Trophoblast cell (in vitro differentiated cells and primary cell): ENCODE data around the gene HSPB6.
"Not testable (repeated sequence)": the region's sequence is repeated elsewhere in the genome, so short reads cannot be mapped to it uniquely, and the experiment has no call there.

Source experiments
- DNase-seq, 2 donors: peaks; one replicate each; pipeline ENCODE4 v3.0.0-alpha.2; 2016
- H2AFZ ChIP-seq: 2 replicates; pipeline ENCODE4 v1.6.1; 2013; ENCODE audit warnings: low read length, moderate library complexity, mild to moderate bottlenecking; ENCODE audit not compliant: insufficient read depth, poor library complexity
- H2AK5ac ChIP-seq: 2 replicates; pipeline ENCODE4 v1.6.1; 2013; ENCODE audit warnings: mild to moderate bottlenecking, low read length
- H2BK120ac ChIP-seq: 2 replicates; pipeline ENCODE4 v1.6.1; 2013; ENCODE audit warnings: low read length, mild to moderate bottlenecking, moderate library complexity; ENCODE audit not compliant: insufficient read depth, poor library complexity
- H2BK12ac ChIP-seq: 2 replicates; pipeline ENCODE4 v1.6.1; 2013; ENCODE audit warnings: mild to moderate bottlenecking, low read length, moderate library complexity
- H2BK5ac ChIP-seq: 2 replicates; pipeline ENCODE4 v1.6.1; 2013; ENCODE audit warnings: low read length, low read depth, moderate library complexity, mild to moderate bottlenecking; ENCODE audit not compliant: poor library complexity
- H3K14ac ChIP-seq: 2 replicates; pipeline ENCODE4 v1.6.1; 2013; ENCODE audit warnings: mild to moderate bottlenecking, low read length
- H3K18ac ChIP-seq: 2 replicates; pipeline ENCODE4 v1.6.1; 2013; ENCODE audit warnings: mild to moderate bottlenecking, low read length
- H3K23ac ChIP-seq: 2 replicates; pipeline ENCODE4 v1.6.1; 2013; ENCODE audit warnings: low read length
- H3K27ac ChIP-seq: 2 replicates; pipeline ENCODE4 v1.5.1; 2013; ENCODE audit warnings: low read depth, mild to moderate bottlenecking, inconsistent platforms, low read length, moderate library complexity
- H3K27me3 ChIP-seq: 2 replicates; pipeline ENCODE4 v1.6.1; 2013; ENCODE audit warnings: inconsistent platforms, mild to moderate bottlenecking, low read length, moderate library complexity; ENCODE audit not compliant: insufficient read depth
- H3K36me3 ChIP-seq, 2 experiments: 1 replicate in 1 of 2; 2 replicates in 1 of 2; pipeline ENCODE4 v1.6.1; 2013; ENCODE audit warnings: low read length in 2 of 2, mild to moderate bottlenecking in 2 of 2, moderate library complexity in 1 of 2; ENCODE audit not compliant: insufficient read depth in 2 of 2, control insufficient read depth in 1 of 2
- H3K4ac ChIP-seq: 2 replicates; pipeline ENCODE4 v1.6.1; 2013; ENCODE audit warnings: low read depth, mild to moderate bottlenecking, low read length, moderate library complexity
- H3K4me1 ChIP-seq, 2 experiments: 1 replicate in 1 of 2; 2 replicates in 1 of 2; pipeline ENCODE4 v1.6.1; 2013; ENCODE audit warnings: low read length in 2 of 2, mild to moderate bottlenecking in 2 of 2, moderate library complexity in 1 of 2; ENCODE audit not compliant: insufficient read depth in 2 of 2, control insufficient read depth in 1 of 2
- H3K4me2 ChIP-seq: 2 replicates; pipeline ENCODE4 v1.6.1; 2013; ENCODE audit warnings: inconsistent platforms, mild to moderate bottlenecking, low read length, moderate library complexity
- H3K4me3 ChIP-seq: 2 replicates; pipeline ENCODE4 v1.5.1; 2013; ENCODE audit warnings: mild to moderate bottlenecking, low read depth, low read length, inconsistent platforms
- H3K79me1 ChIP-seq: one replicate; pipeline ENCODE4 v1.6.1; 2013; ENCODE audit warnings: low read length
- H3K79me2 ChIP-seq: 2 replicates; pipeline ENCODE4 v1.6.1; 2013; ENCODE audit warnings: low read length, mild to moderate bottlenecking; ENCODE audit not compliant: control insufficient read depth, insufficient read depth, poor library complexity
- H3K9ac ChIP-seq: 2 replicates; pipeline ENCODE4 v1.6.1; 2013; ENCODE audit warnings: mild to moderate bottlenecking, low read length
- H3K9me3 ChIP-seq: 2 replicates; pipeline ENCODE4 v1.6.1; 2013; ENCODE audit warnings: low read depth, mild to moderate bottlenecking, control low read depth, inconsistent platforms, low read length; ENCODE audit not compliant: insufficient read depth
- H4K12ac ChIP-seq: 2 replicates; pipeline ENCODE4 v1.6.1; 2013; ENCODE audit warnings: low read depth, mild to moderate bottlenecking, low read length, moderate library complexity
- H4K8ac ChIP-seq: 2 replicates; pipeline ENCODE4 v1.6.1; 2013; ENCODE audit warnings: low read depth, mild to moderate bottlenecking, low read length, moderate library complexity
- H4K91ac ChIP-seq: one replicate; pipeline ENCODE4 v1.6.1; 2013; ENCODE audit warnings: low read depth, mild to moderate bottlenecking, low read length, moderate library complexity
- WGBS: extraction: QIAGEN DNeasy Blood & Tissue Kit; methylation state at CpG from one replicate; pipeline ENCODE4 v1.1.7; 2013; ENCODE audit warnings: missing lambda C conversion rate; ENCODE audit not compliant: insufficient read length, insufficient coverage; ENCODE audit errors: extremely low coverage; 5-methylcytosine and 5-hydroxymethylcytosine counted together

Gene HSPB6

DNA sequence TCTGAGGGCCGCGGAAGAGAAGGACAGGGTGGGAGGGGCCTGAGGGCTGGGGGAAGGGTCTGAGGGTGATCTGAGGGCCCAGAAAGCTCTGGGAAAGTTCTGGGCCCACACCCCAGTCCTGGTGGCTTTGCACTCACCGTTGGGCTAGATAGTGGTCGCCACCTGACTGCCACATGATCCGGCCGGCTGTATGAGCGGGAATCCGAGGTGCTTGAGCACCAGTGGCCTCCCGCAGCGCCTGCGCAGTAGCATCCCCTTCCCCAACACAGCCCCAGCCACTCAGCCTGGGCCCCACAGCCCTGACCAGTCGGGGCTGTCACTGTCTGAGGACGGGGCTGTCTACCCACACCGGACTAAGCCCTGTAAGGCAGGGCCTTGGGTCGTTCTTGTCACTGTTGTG lies 40.8 kb upstream of the HSPB6 start:
- DNase-seq: no peak
- H3K9me3 ChIP-seq: peaks cover 1% of the 10 kb centered on the region
- H3K4me2 ChIP-seq: no peak overlapping the region
- H3K4me3 ChIP-seq: no peak overlapping the region
- no peak overlapping the region for H2AFZ ChIP-seq
- WGBS: no CpG with 5 or more reads among the region's 15 CpGs
- H3K23ac ChIP-seq: no peak overlapping the region
- no peaks in the 10 kb centered on the region for H3K79me2 ChIP-seq
- no peak overlapping the region for H2BK120ac ChIP-seq
- H2AK5ac ChIP-seq: no peak overlapping the region
- no peak overlapping the region for H3K9ac ChIP-seq
- no peak overlapping the region for H3K4ac ChIP-seq
- no peak overlapping the region for H3K18ac ChIP-seq
- H3K79me1 ChIP-seq: no peaks in the 10 kb centered on the region
- no peak overlapping the region for H2BK5ac ChIP-seq
- H3K27ac ChIP-seq: no peak overlapping the region
- H3K27me3 ChIP-seq: peaks cover 15% of the 10 kb centered on the region
- H2BK12ac ChIP-seq: no peak overlapping the region
- no peak overlapping the region for H4K12ac ChIP-seq
- H3K14ac ChIP-seq: no peak overlapping the region
- peaks cover 0 to 3% of the 10 kb centered on the region in 2 experiments for H3K4me1 ChIP-seq
- H4K8ac ChIP-seq: no peak overlapping the region
- no peak overlapping the region for H4K91ac ChIP-seq
- H3K36me3 ChIP-seq: no peaks in the 10 kb centered on the region

DNA sequence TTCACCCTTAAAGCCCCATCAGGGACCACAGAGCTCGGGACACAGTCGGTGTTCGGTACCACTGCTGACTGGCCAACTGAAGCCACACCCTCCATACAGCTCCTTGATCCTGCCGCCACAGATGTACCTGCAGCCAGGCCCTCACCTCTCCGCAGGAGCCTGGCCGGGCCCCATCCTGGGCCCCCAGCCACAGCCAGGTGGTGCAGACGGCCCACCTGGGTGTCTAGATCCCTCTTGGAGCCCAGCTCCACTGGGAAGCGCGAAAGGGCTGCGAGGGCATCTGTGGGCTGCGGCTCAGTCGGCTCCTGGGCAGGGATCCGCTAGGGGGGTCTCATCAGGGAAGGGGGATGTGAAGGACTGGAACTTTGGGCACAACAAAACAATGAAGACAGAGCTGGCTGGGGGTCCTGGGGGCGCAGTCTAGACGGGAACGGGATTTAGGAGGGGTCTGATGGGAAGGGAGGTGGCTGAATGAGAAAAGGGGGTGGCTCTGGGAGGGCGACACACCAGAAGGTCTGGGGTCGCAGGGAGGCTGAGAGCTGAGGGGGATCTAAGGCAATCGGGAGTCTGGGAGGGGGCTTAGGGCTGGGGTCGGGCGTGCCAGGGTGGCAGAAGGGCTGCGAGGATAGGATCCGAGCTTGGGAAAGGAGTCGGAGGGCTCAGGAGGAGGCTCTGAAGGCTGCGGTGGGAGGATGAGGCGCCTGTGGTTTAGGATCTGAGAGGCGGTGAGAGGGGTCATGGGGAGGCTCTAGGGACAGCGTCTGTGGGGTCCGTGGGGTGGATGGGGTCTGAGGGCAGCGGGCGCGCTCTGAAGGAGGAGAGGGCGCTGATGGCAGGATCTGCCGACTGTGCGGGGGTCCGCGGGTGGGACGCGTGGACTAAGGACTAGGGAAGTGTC lies 40.1 kb upstream of the HSPB6 start:
- Histone ChIP-seq H3K27ac (no peak overlapping the region), H4K12ac (no peak overlapping the region), H3K4me2 (no peak overlapping the region), H3K9ac (no peak overlapping the region), H3K4ac (no peak overlapping the region), H4K8ac (no peak overlapping the region), H3K79me2 (no peaks in the 10 kb centered on the region), H3K9me3 (no peaks in the 10 kb centered on the region), H3K79me1 (no peaks in the 10 kb centered on the region), H3K18ac (no peak overlapping the region), H4K91ac (no peak overlapping the region), H3K14ac (no peak overlapping the region), H2BK120ac (no peak overlapping the region), H3K4me3 (no peak overlapping the region), H2BK5ac (no peak overlapping the region), H2AFZ (no peak overlapping the region), H3K27me3 (peaks cover 15% of the 10 kb centered on the region), H3K4me1 (peaks cover 0 to 3% of the 10 kb centered on the region in 2 experiments), H3K36me3 (no peaks in the 10 kb centered on the region), H3K23ac (no peak overlapping the region), H2AK5ac (no peak overlapping the region), H2BK12ac (no peak overlapping the region)
- no peak for DNase-seq
- no CpG with 5 or more reads among the region's 39 CpGs for WGBS

DNA sequence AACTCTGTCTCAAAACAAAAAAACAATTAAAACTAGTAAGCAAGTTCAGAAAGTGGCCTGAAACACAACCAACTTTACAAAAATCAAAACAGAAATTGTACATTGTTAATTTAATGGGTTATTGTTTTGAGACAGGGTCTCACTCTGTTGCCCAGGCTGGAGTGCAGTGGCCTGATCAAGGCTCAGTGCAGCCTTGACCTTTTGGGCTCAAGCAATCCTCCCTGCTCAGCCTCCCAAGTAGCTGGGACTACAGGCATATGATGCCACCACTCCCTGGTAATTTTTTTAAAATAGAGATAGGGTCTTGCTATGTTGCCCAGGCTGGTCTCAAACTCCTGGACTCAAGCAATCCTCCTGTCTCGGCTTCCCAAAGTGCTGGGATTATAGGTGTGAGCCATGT lies 38.7 kb upstream of the HSPB6 start:
- H3K4me1 ChIP-seq, H2AK5ac ChIP-seq, H4K12ac ChIP-seq, H3K4me3 ChIP-seq, H3K23ac ChIP-seq, H2BK12ac ChIP-seq, H2AFZ ChIP-seq, H4K91ac ChIP-seq, H2BK5ac ChIP-seq, H4K8ac ChIP-seq, H3K36me3 ChIP-seq, H3K79me1 ChIP-seq, H3K18ac ChIP-seq, H3K9ac ChIP-seq, H3K14ac ChIP-seq, H3K4ac ChIP-seq, H3K9me3 ChIP-seq, H3K27ac ChIP-seq, DNase-seq, H3K79me2 ChIP-seq, H3K4me2 ChIP-seq, H2BK120ac ChIP-seq: not testable (repeated sequence)
- H3K27me3 ChIP-seq: peaks cover 15% of the 10 kb centered on the region
- no CpG with 5 or more reads among the region's 1 CpG for whole genome bisulfite sequencing

DNA sequence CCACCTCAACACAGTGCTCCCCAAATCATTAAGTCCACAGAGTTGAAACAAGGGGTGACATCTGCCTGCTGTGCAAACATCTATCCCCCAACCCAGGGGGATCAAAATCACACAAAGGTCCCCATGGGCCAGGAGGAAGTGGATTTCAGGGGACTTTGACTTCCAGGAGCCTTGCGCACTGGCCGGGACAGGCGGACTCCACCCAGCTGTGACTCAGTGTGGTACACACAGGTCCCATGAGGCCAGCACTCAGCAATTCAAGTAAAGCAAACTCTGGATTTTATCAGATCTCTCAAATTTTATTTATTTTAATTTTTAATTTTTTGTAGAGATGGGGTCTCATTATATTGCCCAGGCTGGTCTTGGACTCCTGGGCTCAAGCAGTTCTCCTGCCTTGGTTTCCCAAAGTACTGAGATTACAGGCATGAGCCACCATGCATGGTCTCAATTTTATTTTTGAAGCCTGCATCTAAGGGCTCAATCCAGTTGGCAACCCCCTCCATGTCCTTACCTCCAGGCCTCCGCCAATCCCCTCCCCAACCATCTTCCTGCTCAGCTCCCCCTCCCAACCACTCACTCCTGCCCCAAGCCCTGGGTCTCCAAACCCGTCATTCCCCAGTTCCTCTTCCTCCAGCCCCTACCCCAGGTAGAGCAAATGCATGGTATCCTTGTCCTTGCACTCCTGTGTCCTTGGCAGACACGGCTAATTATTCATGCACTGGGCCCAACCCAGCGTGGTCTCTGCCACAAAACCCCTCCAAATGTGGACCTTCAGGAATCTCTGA lies 36.7 kb upstream of the HSPB6 start:
- Histone ChIP-seq H4K8ac (no peak overlapping the region), H4K12ac (no peak overlapping the region), H3K18ac (no peak overlapping the region), H3K79me1 (no peaks in the 10 kb centered on the region), H3K9ac (no peak overlapping the region), H2AK5ac (no peak overlapping the region), H3K36me3 (no peaks in the 10 kb centered on the region), H4K91ac (no peak overlapping the region), H3K27me3 (peaks cover 15% of the 10 kb centered on the region), H2BK120ac (no peak overlapping the region), H3K4me1 (peaks cover 0 to 3% of the 10 kb centered on the region in 2 experiments), H2BK5ac (no peak overlapping the region), H3K23ac (no peak overlapping the region), H3K4me2 (no peak overlapping the region), H3K79me2 (no peaks in the 10 kb centered on the region), H3K4ac (no peak overlapping the region), H3K27ac (no peak overlapping the region), H3K4me3 (no peak overlapping the region), H3K14ac (no peak overlapping the region), H2BK12ac (no peak overlapping the region), H3K9me3 (peaks cover 2% of the 10 kb centered on the region), H2AFZ (no peak overlapping the region)
- peak in 1 of 2 donors; percentile 9 for DNase-seq
- whole genome bisulfite sequencing: no CpG with 5 or more reads among the region's 7 CpGs
